Spleen (tissue), 11 donors: ENCODE data around the gene PAPOLA. TPM values are rescaled to one million over a fixed set of nuclear protein-coding genes. Genes with fewer than 3 reads are reported as not detected.
"Not testable (repeated sequence)": the region's sequence is repeated elsewhere in the genome, so short reads cannot be mapped to it uniquely, and the experiment has no call there.

ENCODE experiments used
- DNase-seq: peaks from one replicate; pipeline ENCODE4 v3.0.0-alpha.2; 2020
- H3K27ac ChIP-seq, 8 donors: fragments of 200-600 bp; sonication (generic) in 7 of 8; 1 replicate in 4 of 8; 2 replicates in 4 of 8; pipeline versions ENCODE4 v1.5.0 to v1.8.0; 2016 to 2021; ENCODE audit warnings: inconsistent platforms in 4 of 8, mild to moderate bottlenecking in 4 of 8, moderate library complexity in 1 of 8
- H3K27me3 ChIP-seq, 7 donors: fragments of 200-600 bp; sonication (generic) in 6 of 7; replicated peaks in 1 of 7; 1 replicate in 4 of 7; 2 replicates in 3 of 7; pipeline versions ENCODE4 v1.5.0 to v1.8.0; 2016 to 2021; ENCODE audit warnings: inconsistent platforms in 3 of 7, mild to moderate bottlenecking in 1 of 7
- H3K36me3 ChIP-seq, 6 donors: fragments of 200-600 bp; sonication (generic) in 5 of 6; 1 replicate in 4 of 6; 2 replicates in 2 of 6; pipeline versions ENCODE4 v1.5.0 to v1.8.0; 2016 to 2021; ENCODE audit warnings: inconsistent platforms in 2 of 6
- H3K4me1 ChIP-seq, 6 donors: fragments of 200-600 bp; sonication (generic) in 5 of 6; 1 replicate in 3 of 6; 2 replicates in 3 of 6; pipeline versions ENCODE4 v1.5.0 to v1.8.0; 2016 to 2021; ENCODE audit warnings: inconsistent platforms in 3 of 6
- H3K4me3 ChIP-seq, 8 donors: fragments of 200-600 bp; sonication (generic) in 7 of 8; 1 replicate in 4 of 8; 2 replicates in 4 of 8; pipeline versions ENCODE4 v1.5.0 to v1.8.0; 2016 to 2021; ENCODE audit warnings: inconsistent platforms in 4 of 8, mild to moderate bottlenecking in 4 of 8, moderate library complexity in 2 of 8
- H3K9me3 ChIP-seq, 8 donors: fragments of 200-600 bp; sonication (generic) in 7 of 8; 1 replicate in 4 of 8; 2 replicates in 4 of 8; pipeline versions ENCODE4 v1.5.0 to v1.8.0; 2016 to 2021; ENCODE audit warnings: inconsistent platforms in 4 of 8
- POLR2A ChIP-seq, 3 donors: fragments of 450-650 bp; IDR thresholded peaks; one replicate each; pipeline ENCODE4 v1.5.1; 2017; ENCODE audit warnings: antibody characterized with exemption in 3 of 3, mild to moderate bottlenecking in 1 of 3
- POLR2AphosphoS5 ChIP-seq, 3 donors: sonication (generic); formaldehyde crosslinking; IDR thresholded peaks; one replicate each; pipeline ENCODE4 v1.5.1; 2017; ENCODE audit warnings: antibody characterized with exemption in 3 of 3
- WGBS, 5 donors: extraction: QIAGEN DNeasy Blood & Tissue Kit in 3 of 5; methylation state at CpG; one replicate each; pipeline versions ENCODE4 v1.1.5 to v1.1.7; 2013 to 2018; 5-methylcytosine and 5-hydroxymethylcytosine counted together
- intact Hi-C: fragments of 100-400 bp; cut with DNase I; formaldehyde crosslinking; loops from one replicate; pipeline ENCODE4 v1.15.0; 2023; ENCODE audit warnings: low total_unique reads
- polyA plus RNA-seq, 3 donors: library from polyadenylated mRNA; stranded (reverse); fragments of 200-250 nt; gene quantifications; one replicate each; pipeline ENCODE4 v1.2.1, GENCODE V29; 2013
- total RNA-seq, 7 donors: library from RNA; depleted of rRNA in 3 of 7; stranded (reverse); fragments of >200 nt in 3 of 7; fragmentation: NEBNext Ultra II Directional in 4 of 7; extraction: Animal tissue kit (Norgen Biotek cat#: 25700) in 4 of 7; gene quantifications; one replicate each; pipeline versions ENCODE4 v1.1.0 to v1.2.1, GENCODE V29; 2016 to 2021
- TF ChIP-seq, protein P1 (sequence below), 11 experiments: fragments of 200-600 bp in 7 of 11; fragments of 450-650 bp in 4 of 11; sonication (generic) in 4 of 11; IDR thresholded peaks in 8 of 11; conservative IDR thresholded peaks in 3 of 11; 1 replicate in 7 of 11; 2 replicates in 4 of 11; pipeline versions ENCODE4 v1.4.0 to v1.8.0; 2016 to 2021; ENCODE audit warnings: antibody characterized with exemption in 11 of 11, inconsistent platforms in 4 of 11, mild to moderate bottlenecking in 1 of 11
- donor health status: healthy with polysubstance abuse.
- donor health status: DM: no; HTN: no; CAD: no; lungs with moderate emphysema.
- donor health status: DM: no; HTN: no; CAD: no.
- donor health status: Bipolar disorder and iron deficiency.
- donor health status: healthy.
- donor health status: DM: no; HTN: no; CAD: no.
- donor health status: DM: yes; HTN: yes; CAD: no.

PAPOLA gene
- total and polyA plus RNA-seq, 10 donors: 56.4 to 311 (median 201) TPM

DNA sequence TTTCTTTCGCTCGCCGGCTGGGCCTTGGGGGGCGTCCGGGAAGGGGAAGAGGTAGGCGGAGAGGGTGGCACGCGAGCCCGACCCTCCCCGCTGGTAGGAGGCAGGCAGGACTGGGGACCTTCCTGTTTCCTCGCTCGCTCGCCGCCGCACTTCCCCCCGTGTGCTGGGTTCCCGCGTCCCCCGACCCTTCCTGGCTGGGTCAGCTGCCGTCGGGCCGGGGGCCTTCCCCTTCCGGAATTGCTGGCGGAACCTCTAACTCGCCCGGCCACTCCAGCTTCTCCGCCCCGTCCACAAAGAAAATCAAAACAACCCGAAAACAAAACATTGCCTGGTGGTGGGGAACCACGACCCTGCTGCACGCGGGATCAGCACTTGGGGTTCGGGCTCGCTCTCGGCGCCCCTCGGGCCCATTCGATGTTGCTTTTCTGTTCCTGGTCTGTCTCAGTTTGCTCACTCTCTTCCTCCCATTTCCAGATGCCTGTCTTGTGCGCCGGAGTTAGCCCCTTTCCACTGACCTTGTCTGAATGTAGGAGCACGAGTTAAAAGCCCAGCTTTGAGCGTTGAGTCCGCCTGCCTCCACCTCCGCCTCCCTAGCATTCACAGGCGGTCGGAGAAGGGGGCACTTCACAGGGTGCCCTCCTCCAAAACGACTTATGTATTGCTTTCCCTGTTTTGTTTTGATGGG, 581 bp downstream of the PAPOLA start:
- peak; percentile 94 for DNase-seq
- intact Hi-C loops: no loop called here
- Histone ChIP-seq H3K9me3 (no peaks in the 10 kb centered on the region), H3K27me3 (no peaks in the 10 kb centered on the region), H3K36me3 (peaks cover 0 to 9% (median 0%) of the 10 kb centered on the region in 6 donors), H3K4me3 (peak overlapping the region; percentile 52 to 87 (median 78)), H3K27ac (peak overlapping the region; percentile 64 to 100 (median 99)), H3K4me1 (peaks cover 37 to 64% (median 53%) of the 10 kb centered on the region in 6 donors)
- WGBS, 5 donors: 0 to 1% (median 1%) methylated on average over 36 to 47 of the region's 47 CpGs
- TF ChIP-seq POLR2AphosphoS5 (IDR thresholded peaks at IDR 0.05) (no peak), POLR2A (IDR thresholded peaks at IDR 0.05) (no peak)
- TF ChIP-seq, protein P1, sequence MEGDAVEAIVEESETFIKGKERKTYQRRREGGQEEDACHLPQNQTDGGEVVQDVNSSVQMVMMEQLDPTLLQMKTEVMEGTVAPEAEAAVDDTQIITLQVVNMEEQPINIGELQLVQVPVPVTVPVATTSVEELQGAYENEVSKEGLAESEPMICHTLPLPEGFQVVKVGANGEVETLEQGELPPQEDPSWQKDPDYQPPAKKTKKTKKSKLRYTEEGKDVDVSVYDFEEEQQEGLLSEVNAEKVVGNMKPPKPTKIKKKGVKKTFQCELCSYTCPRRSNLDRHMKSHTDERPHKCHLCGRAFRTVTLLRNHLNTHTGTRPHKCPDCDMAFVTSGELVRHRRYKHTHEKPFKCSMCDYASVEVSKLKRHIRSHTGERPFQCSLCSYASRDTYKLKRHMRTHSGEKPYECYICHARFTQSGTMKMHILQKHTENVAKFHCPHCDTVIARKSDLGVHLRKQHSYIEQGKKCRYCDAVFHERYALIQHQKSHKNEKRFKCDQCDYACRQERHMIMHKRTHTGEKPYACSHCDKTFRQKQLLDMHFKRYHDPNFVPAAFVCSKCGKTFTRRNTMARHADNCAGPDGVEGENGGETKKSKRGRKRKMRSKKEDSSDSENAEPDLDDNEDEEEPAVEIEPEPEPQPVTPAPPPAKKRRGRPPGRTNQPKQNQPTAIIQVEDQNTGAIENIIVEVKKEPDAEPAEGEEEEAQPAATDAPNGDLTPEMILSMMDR (IDR thresholded peaks at IDR 0.05 in 8 of 11, conservative IDR thresholded peaks at IDR 0.05 in 3 of 11): no peak

DNA sequence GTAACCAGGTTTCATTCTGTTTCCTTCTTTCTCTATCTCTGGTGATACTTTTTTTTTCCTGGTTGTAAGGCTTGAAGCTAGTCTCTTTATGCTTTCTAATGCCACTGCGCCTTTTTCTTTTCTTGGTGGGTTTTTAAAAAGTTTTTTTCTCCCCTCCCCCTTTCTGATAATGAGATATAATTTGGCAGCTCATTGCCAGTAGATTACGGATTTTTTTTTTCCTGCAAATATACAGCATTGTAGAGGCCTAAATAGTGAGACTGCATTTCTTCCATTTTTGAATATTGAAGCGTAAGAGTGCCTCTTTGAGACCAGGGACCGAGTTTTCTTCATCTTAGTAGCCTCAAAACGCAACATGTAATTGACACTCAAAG, 1.1 kb downstream of the PAPOLA start:
- peak overlapping the region; percentile 64 to 100 (median 99) for H3K27ac ChIP-seq
- TF ChIP-seq POLR2A (IDR thresholded peaks at IDR 0.05) (no peak), POLR2AphosphoS5 (IDR thresholded peaks at IDR 0.05) (no peak)
- TF ChIP-seq, protein P1 (IDR thresholded peaks at IDR 0.05 in 8 of 11, conservative IDR thresholded peaks at IDR 0.05 in 3 of 11): no peak
- H3K9me3 ChIP-seq: no peaks in the 10 kb centered on the region
- intact Hi-C loops: no loop called here
- peaks cover 37 to 69% (median 58%) of the 10 kb centered on the region in 6 donors for H3K4me1 ChIP-seq
- DNase-seq: no peak
- H3K36me3 ChIP-seq: peaks cover 0 to 9% (median 0%) of the 10 kb centered on the region in 6 donors
- H3K4me3 ChIP-seq: peak overlapping the region; percentile 52 to 87 (median 78)
- WGBS, 5 donors: 7 to 16% (median 11%) methylated on average over 5 of the region's 5 CpGs
- H3K27me3 ChIP-seq: no peaks in the 10 kb centered on the region

DNA sequence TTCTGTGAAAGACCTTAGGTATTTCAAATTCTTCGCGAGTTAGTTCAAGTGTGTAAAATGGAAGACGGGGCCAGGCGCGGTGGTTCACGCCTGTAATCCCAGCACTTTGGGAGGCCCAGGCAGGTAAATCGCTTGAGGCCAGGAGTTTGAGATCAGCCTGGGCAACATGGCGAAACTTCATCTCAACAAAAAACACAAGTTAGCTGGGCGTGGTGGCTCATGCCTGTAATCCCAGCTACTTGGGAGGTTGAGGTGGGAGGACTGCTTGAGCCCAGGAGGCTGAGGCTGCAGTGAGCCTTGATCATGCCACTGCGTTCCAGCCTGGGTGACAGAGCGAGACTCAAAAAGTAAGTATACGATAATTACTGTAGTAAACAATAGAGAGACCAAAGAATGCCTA, 2.2 kb downstream of the PAPOLA start:
- H3K36me3 ChIP-seq, intact Hi-C loops, H3K9me3 ChIP-seq, H3K27me3 ChIP-seq, H3K27ac ChIP-seq, DNase-seq: not testable (repeated sequence)
- H3K4me1 ChIP-seq: peaks cover 43 to 80% (median 69%) of the 10 kb centered on the region in 6 donors
- H3K4me3 ChIP-seq: peak overlapping the region in 3 of 8 donors; percentile 70 to 87 (median 82)
- WGBS, 5 donors: 92 to 96% (median 93%) methylated on average over 12 of the region's 12 CpGs

DNA sequence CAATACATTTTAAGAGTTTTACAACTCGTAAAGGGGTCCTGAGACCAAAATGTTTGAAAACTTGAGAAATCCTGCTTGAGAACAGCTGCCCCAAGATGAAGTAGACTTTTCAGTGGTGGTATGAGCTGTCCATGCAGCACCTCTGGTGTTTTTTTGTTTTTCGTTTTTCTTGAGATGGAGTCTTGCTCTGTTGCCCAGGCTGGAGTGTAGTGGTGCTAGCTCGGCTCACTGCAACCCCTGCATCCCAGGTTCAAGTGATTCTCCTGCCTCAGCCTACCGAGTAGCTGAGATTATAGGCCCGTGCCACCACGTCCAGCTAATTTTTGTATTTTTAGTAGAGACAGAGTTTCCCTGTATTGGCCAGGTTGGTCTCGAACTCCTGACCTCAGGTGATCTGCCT, 5.5 kb downstream of the PAPOLA start:
- WGBS, 5 donors: 85 to 93% (median 89%) methylated on average over 7 of the region's 7 CpGs
- intact Hi-C loops: no loop called here
- peaks cover 73 to 99% (median 93%) of the 10 kb centered on the region in 6 donors for H3K4me1 ChIP-seq
- no peaks in the 10 kb centered on the region for H3K27me3 ChIP-seq
- H3K4me3 ChIP-seq: no peak overlapping the region
- H3K9me3 ChIP-seq: no peaks in the 10 kb centered on the region
- H3K36me3 ChIP-seq: peaks cover 0 to 9% (median 0%) of the 10 kb centered on the region in 6 donors
- TF ChIP-seq POLR2AphosphoS5 (IDR thresholded peaks at IDR 0.05) (no peak), POLR2A (IDR thresholded peaks at IDR 0.05) (no peak)
- TF ChIP-seq, protein P1 (IDR thresholded peaks at IDR 0.05 in 8 of 11, conservative IDR thresholded peaks at IDR 0.05 in 3 of 11): no peak
- DNase-seq: no peak
- no peak overlapping the region for H3K27ac ChIP-seq
